GM21423 (cell line): ENCODE data around the gene XYLT2.

Source experiments
- ATAC-seq: cut with Tn5 transposase; IDR thresholded peaks from one replicate; pipeline ENCODE4 v1.9.1; 2021; ENCODE audit warnings: mild to moderate bottlenecking, moderate library complexity; ENCODE audit not compliant: unreplicated experiment

XYLT2 gene

GRCh38 chr17:50348522-50349242 is 2.8 kb downstream of the XYLT2 start:
- no peak for ATAC-seq

- no peak for ATAC-seq
Observed at GRCh38 chr17:50349243-50349600, 3.3 kb downstream of the XYLT2 start.

GRCh38 chr17:50350733-50351132 is 4.8 kb downstream of the XYLT2 start:
- ATAC-seq, result no peak

DNA sequence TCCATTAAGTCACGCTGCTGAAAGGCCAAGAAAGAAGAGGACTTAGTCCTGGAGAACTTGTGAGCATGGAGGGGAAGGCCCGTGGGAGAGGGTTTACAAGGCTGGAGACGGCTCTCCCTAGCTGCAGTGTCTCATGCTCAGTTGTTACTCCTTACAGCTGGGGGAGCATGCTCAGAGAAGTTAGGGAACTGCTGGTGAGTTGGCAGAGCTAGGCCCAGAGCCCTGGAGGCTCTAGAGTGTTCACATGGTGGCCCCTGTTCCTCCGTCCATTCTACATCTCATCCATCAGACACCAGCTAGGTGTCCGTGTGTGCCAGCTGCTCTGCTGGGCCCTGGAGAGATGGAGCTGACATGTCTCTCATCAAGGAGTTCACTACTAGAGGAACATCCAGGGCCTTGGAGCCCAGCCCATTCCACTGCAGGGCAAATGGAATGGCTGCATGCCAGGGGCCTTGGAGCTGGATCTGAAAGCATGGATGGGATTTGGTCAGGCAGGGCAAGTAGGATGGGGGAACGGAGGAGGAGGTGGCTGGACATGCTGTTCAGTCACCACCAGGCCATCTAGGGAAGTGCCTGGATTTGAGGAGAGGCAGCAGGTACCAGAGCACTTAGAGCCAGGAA is 6.3 kb downstream of the XYLT2 start:
- ATAC-seq, result no peak

GRCh38 chr17:50352693-50353599 is 7.0 kb downstream of the XYLT2 start:
- no peak for ATAC-seq

- no peak for ATAC-seq
Observed at GRCh38 chr17:50353600-50354195, 7.8 kb downstream of the XYLT2 start.

- no peak for ATAC-seq
Observed at GRCh38 chr17:50354198-50354597, 8.3 kb downstream of the XYLT2 start.

GRCh38 chr17:50354776-50355175 is 8.8 kb downstream of the XYLT2 start:
- no peak for ATAC-seq

DNA sequence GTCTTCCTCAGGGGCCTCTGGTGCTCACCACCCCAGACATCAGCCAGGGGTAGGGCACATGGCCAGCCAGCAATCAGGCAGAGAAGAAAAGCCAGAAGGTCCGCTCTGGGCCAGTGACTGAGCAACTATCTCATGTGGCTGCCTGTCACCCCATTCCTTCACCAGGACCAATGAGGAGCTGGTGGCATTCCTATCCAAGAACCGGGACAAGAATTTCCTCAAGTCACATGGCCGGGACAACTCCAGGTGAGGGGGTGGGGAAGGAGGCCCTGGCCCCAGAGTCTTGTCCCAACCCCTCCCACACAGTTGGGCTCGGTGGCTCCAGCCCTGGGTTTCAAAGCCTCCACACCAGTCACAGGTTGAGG is 9.4 kb downstream of the XYLT2 start:
- ATAC-seq, result no peak

DNA sequence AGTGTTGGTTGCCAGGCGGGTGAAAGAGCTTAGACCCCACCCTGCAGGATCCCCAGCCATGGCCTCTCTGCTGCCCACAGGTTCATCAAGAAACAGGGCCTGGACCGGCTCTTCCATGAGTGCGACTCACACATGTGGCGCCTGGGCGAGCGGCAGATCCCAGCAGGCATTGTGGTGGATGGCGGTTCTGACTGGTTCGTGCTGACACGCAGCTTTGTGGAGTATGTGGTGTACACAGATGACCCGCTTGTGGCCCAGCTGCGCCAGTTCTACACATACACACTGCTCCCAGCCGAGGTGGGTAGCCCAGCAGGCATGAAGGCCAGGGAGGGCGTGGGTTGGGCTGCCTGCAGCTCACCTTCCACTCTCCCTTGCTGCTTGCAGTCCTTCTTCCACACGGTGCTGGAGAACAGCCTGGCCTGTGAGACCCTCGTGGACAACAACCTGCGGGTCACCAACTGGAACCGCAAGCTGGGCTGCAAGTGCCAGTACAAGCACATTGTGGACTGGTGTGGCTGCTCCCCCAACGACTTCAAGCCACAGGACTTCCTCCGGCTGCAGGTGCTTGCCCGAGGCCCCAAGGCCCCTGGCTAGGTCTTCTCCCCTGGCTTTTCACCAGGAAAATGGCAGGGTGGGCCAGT is 9.9 kb downstream of the XYLT2 start:
- ATAC-seq, result no peak

GRCh38 chr17:50356418-50356817 is 10.5 kb downstream of the XYLT2 start:
- ATAC-seq, result no peak

DNA sequence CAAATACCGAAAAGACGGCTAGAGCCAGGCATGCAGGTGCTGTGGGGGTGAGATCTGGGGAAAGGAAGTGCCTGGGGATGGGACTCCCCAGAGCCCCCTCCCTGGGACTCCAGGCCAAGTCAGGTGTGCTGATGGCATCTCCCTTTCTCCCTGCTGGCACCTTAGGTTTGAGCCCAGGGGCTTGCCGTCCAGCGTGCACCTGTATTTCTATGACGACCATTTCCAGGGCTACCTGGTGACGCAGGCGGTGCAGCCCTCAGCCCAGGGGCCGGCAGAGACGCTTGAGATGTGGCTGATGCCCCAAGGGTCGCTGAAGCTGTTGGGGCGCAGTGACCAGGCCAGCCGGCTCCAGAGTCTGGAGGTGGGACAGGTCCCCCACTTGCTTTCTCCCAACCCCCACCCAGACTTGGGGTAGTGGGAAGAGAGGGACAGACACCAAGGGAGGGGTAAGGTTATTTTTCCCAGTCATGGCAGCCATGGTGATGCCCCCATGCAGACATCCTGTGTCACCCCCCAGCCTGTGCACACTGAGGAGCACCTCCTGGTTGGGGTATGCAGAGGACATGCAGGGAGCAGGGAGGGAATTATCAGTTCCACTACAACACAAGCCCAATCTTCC is 11.1 kb downstream of the XYLT2 start:
- no peak for ATAC-seq

DNA sequence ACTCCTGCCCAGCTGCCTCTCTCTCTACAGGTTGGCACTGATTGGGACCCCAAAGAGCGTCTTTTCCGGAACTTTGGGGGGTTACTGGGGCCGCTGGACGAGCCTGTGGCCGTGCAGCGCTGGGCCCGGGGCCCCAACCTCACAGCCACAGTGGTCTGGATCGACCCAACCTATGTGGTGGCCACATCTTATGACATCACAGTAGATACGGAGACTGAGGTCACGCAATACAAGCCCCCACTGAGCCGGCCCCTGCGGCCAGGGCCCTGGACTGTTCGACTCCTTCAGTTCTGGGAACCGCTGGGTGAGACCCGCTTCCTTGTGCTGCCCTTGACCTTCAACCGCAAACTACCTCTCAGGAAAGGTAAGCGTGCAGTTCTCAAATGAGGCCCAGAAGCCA is 12.3 kb downstream of the XYLT2 start:
- no peak for ATAC-seq

- no peak for ATAC-seq
Observed at GRCh38 chr17:50359005-50359699, 13.2 kb downstream of the XYLT2 start.

DNA sequence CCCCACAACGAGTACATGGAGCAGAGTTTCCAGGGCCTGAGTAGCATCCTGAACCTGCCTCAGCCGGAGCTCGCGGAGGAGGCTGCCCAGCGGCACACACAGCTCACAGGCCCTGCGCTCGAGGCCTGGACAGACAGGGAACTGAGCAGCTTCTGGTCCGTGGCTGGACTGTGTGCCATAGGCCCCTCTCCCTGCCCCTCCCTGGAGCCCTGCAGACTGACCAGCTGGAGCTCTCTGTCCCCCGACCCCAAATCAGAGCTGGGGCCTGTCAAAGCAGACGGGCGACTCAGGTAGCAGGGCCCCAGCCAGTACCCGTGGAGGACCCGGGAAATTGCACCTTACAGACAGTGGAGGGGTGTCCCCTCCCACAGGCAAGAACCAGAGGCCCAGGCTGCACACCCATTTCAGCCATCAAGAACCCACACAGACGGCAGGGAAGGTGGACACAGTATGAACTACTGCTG is 14.1 kb downstream of the XYLT2 start:
- ATAC-seq, result no peak

GRCh38 chr17:50360486-50361115 is 14.7 kb downstream of the XYLT2 start:
- ATAC-seq, result no peak

DNA sequence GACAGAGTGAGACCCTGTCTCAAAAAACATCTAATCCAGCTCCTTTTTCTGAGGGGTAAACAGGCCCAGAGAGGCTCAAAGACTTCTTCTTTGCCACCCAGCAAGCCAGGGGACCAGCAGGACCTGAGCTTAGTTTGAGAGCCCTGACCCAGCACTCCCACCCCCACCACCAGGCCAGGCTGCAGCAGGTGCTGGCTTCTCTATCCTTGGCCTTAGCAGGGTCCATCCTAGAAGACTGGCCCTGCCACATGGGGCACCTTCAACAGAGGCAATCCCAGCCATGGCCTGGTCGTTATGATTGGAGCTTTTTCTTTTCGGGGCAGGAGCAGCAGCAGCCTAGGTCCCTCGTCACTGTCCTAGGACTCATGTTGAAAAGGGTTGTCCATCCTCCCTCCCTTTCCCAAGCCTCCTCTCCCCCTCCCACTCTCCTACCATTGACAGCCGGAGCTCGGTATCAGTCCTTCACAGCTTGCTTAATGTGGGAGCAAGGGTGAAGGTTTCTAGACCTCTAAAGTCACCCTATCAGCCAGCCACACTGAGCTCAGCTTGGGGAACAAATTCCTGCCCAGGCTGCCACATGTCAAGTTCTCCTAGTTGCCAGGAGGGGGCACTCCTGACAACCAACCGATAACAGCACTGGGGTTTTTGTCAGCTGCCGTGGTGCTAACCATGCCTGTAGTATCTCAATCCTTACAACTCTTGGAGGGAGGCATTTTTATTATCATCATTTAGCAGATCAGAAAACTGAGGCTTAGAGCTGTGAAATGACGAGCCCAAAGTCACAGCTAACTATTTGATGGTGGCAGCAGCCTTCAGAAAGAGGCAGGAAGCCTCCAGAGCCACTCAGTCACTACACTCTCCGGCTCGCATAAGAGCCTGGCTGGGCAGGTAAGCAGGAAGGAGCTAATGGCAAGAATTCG is 15.9 kb downstream of the XYLT2 start:
- ATAC-seq, result no peak

- no peak for ATAC-seq
Observed at GRCh38 chr17:50362661-50363060, 16.7 kb downstream of the XYLT2 start.
